HG03108 (cell line): ENCODE measurements around the gene SYNDIG1.

Experiments used
- ATAC-seq: cut with Tn5 transposase; IDR thresholded peaks from one replicate; pipeline ENCODE4 v1.9.1; 2021; ENCODE audit warnings: moderate library complexity; ENCODE audit not compliant: unreplicated experiment

The SYNDIG1 gene

DNA sequence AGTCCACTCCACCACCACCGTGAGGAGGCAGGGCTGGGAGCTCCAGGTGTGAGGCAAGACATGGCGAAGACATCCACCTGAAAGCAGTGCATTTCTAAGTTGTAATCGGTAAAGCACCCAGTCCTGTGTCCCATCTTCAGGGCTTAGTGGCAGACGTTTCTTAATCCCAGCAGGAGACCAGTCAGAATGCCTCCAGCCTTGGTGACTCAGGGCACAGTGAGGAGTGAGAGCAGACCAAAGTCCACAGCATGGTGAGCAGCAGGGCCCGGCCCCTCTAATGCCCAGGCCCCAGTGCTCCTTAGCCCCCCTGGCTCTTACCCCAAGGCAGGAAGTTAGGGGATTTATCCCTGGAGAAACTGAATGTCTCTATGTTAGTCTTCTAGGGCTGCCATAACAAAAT, 183.9 kb downstream of the SYNDIG1 start:
- ATAC-seq = no peak

DNA sequence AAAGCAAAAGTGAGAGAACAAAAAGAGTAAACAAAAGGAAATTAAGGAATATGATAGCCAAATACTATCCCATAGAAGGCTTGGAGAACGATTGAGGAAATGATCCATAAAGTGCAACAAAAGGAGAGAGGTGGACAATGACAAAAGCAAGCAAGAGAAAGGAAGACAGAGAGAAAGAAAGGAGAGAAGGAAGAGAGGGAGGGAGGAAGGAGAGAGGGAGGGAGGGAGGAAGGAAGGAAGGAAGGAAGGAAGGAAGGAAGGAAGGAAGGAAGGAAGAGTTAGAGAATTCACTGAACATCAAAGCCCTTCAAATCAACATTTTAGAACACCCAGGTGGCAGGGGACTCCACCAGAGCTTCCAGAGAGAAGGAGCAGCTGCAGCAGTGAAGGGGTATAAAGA, 185.0 kb downstream of the SYNDIG1 start:
- ATAC-seq = no peak

DNA sequence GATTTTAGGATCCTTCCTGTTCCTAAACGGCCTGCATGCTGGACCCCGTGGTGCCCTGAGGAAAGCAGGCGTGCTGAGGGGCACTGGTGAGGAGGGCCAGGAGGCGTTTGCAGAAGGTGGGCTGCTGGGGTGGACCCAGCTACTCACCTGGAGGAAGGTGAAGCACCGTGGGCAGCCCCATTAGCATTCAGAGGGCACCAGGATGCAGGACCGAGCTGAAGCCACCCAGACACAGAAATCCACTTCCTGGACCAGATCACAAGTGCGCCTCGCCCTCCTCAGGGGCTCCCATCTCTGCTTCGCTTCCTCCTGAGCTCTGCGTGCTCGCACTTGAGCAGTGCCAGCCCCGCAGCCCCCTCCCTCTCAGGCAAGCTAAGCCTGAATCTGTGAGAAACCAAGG, 187.0 kb downstream of the SYNDIG1 start:
- ATAC-seq = no peak

GRCh38 chr20:24657196-24657595, 187.8 kb downstream of the SYNDIG1 start:
- no peak for ATAC-seq

- ATAC-seq = no peak
Measured at GRCh38 chr20:24657878-24658620, 188.6 kb downstream of the SYNDIG1 start.

DNA sequence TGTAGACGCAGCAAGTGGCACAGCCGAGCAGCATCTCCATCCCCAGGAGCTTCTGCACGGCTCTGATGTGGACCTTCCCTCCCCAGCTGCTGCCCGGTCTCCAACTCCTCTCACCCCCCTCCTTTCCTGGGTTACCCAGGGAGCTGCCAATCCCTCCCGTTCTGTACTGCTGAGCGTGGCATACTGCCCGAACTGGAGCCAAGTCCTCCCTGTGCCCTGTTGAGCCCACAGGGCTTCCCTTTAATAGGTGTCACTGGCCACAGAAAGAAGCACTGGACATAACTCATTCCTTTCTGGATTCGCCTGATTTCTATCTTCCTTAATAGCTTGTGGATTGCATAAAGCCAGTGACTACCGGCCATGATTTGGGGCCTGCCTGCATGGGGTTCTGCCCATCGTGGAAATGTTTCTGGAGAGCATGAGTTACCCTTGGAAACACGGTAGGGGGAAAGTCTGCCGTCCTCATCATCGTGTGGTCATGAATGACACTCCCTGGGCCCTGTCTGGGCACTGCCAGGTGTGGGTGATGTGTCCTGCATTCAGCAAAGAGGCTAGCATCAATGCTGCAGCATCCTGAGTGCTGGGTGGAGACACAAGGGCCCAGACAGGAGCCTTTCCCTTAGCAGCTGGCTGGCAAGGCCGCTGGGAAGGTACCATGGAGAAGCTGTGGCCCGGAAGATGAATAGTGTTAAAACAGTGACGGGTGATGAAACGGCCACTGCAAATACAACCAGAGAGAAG, 189.7 kb downstream of the SYNDIG1 start:
- ATAC-seq = no peak

GRCh38 chr20:24659835-24660234, 190.4 kb downstream of the SYNDIG1 start:
- ATAC-seq = no peak

DNA sequence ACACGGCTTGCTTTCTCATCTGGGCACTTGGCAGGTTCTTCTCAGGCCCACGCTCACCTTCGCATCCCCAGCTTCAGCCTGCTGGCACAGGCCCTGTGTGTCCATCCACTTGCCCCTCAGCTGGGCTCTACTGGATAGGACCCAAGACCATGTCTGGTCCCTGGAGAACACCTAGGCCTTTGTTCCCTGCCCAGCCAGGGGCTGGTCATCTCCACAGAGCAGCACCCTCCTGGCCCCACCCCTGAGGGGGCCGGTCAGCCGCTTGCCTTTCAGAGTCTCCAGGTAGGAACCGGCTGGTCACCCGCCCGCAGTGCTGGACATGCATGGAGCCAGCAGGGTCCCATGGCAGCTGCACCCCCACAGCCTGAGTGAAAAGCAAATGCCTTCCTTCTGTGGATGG, 191.2 kb downstream of the SYNDIG1 start:
- ATAC-seq = no peak

DNA sequence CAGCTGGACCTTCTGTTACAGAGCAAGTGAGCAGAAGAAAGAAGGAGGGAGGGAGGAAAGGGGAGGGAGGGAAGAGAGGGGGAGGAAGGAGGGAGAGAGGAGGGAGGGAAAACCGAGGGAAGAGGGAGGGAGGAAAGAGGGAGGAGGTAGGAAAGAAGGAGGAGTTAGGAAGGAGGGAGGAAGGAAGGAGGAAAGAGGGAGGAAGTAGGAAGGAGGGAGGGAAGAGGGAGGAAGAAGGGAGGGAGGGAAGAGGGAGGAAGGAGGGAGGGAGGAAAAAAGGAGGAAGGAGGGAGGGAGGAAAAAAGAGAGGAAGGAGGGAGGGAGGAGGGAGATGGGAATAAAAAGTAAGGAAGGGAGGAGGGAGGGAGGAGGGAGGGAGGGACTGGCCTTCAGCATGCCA, 191.8 kb downstream of the SYNDIG1 start:
- no peak for ATAC-seq

DNA sequence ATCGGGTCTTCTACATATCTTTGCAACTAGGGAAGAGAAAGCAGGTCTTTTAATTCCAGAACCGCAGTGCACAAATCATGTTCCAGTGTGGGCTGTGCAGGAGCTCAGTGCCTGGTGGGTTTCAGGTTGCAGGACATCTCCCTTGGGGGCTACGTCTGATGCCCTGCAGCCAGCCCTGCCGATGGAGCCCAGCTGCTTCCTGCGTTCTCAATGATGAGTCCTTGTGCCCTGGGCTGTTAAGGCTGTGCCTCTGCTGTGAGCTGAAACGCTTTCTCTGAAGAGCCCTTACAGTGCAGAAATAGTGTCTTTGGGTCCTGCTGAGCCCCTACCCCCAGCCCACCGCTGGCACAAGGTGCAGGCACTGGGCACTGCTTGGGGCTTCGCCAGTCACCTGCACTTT, 192.9 kb downstream of the SYNDIG1 start:
- ATAC-seq = no peak

DNA sequence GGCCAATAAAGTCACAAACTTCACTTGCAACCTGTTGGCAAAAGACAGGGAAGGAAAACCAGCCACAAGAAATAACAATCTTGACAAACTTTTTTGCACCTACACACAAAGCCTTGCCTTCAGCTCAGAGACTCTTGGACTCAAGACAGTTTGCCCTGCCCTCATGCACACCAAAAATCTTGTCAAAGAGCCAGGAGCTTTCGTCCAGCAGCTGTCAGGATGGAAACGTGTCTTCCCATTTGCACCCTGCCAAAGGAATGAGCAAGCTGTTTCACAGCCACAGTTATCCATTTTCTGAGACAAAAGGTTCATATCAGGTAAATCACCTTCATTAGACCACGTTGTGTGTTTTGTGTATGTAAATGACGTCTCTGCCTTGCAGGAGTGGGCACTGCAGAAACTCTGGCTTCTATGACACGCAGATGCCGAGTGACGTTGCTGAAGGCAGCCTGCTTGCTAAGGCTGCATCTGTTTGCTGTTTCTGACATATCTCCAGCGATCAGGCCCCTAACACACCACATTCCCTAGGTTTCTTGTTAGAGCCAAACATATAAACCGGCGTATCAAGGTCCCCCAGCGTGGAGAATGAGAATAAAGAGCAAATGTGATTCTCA, 193.4 kb downstream of the SYNDIG1 start:
- no peak for ATAC-seq

DNA sequence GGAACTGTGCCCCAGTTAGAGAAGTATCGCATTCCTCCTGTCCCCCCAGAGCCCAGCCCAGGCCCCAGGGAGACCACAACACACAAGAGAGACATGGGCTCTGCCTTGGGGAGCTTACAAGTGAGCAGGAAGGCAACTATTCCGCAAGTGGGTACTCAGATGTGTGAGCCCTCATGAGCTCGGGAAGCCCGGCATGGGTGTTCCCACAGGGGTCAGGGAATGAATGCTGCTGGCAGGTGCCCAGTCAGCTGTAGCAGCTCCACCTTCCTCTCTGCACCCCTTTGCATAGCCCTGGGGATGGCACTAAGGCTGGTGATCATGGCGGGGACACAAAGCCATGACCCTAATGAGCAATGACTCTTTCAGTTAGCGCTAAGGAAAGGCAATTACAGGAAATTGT, 194.1 kb downstream of the SYNDIG1 start:
- no peak for ATAC-seq

- no peak for ATAC-seq
Measured at GRCh38 chr20:24664266-24664986, 195.0 kb downstream of the SYNDIG1 start.

DNA sequence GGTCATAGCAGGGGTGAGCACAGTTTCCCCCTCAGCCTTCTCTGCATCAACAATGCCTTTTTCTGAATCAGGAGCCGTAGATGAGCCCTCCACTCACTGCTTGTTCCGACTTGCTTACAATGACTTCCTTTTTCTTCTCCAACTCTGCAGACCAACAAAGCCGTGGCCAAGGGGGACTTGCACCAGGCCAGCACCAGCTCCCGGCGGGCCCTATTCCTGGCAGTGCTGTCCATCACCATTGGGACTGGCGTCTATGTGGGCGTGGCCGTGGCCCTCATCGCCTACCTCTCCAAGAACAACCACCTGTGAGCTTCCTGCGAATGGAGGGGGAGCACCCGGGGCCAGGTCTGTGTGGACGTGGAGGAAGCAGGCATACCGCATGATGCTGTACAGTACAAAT, 195.8 kb downstream of the SYNDIG1 start:
- no peak for ATAC-seq

DNA sequence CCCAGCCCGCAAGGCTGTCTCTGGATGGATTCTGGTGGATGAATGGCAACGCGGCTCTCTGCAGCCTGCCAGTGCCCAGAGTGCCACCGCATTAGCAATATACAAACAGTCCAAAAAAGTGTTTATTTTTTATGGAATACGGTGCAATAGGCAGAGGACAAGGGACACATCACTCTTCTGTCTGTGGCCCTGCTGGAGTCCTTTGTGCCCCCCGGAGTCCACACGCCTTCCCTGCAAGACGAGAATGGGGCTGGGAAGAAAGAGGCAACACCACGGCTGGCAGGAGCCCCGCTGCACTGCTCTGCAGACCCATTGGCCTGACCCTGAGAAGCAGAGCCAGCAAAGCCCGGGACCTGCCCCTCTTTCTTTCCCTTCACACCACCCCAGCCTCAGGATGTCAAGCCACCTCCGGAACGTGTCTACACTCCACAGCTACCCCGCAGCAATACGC, 196.3 kb downstream of the SYNDIG1 start:
- no peak for ATAC-seq

GRCh38 chr20:24667689-24668383, 198.4 kb downstream of the SYNDIG1 start:
- ATAC-seq = no peak

DNA sequence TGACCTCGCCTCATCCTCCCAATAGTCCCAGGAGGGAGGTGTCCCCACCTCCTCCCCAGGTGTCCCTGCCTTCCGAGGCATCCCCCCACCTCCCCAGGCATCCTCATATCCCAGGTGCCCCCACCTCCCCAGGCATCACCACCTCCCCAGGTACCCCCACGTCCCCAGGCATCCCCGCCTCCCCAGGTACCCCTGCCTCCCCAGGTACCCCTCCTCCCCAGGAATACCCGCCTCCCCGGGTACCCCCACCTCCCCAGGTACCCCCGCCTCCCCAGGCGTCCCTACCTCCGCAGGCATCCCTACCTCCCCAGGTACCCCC, 198.9 kb downstream of the SYNDIG1 start:
- no peak for ATAC-seq

DNA sequence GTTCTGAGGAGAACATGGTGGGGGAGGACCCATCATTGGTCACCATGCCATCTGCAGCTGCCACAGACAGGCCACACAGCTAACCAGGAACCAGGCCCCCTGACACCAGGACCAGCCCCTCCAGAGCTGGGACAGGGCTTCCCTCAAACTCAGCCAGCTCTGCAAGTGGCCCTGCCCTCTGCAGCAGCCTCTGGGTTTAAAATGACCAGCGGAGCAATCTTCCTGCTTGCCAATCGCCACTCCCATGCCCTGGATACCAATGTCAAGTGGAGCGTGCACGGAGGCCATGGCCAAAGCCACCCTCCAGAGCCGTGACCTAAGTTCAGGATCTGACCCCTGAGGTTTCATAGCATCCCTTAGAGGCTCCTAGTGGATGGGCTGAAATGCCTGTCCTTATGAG, 199.4 kb downstream of the SYNDIG1 start:
- ATAC-seq = no peak

DNA sequence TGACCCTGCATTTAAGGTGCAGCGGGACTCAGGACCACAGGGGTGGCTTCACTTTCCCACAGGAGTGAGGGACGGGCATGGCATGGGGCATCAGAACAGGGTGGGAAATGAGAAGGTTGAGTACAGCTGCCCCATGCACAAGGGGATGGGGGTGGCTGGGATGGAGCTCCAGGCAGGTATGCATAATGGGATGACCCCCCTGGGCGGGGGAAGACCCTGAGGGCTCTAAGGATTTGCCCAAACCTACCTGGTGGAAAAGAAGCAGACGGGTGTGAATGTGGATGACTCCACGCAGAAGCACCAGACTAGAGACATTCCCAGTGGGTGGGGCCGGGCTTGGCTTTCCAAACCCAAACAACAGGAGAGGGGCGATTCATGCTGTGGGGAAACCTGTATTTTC, 200.3 kb downstream of the SYNDIG1 start:
- ATAC-seq = no peak

DNA sequence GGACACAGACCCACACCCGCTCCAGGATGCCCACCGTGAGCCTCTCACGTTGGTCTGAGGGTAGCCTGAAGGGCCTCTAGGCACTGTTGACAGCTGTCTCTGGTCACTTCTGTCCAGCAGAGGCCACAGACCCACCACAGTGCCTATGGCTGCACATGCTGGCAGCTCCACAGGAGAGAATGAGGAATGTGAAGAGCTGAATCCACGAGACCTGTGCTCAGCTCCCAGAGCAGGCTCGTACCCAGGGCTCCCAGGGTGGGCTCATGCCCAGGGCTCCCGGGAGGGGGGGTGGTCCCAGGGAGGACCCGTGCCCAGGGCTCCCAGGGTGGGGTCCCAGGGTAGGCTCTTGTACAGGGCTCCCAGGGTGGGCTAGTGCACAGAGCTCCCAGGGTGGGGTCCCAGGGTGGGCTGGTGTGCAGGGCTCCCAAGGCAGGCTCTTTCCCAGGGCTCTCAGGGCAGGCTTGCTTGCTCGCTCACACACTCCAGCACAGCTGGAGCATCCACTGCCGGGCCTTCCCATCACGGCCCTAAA, 201.0 kb downstream of the SYNDIG1 start:
- no peak for ATAC-seq

- ATAC-seq = no peak
Measured at GRCh38 chr20:24670981-24671380, 201.6 kb downstream of the SYNDIG1 start.
